ACC112 (cell line): Measurements from ENCODE around the gene SREBF2.
"Not testable (repeated sequence)": the region's sequence is repeated elsewhere in the genome, so short reads cannot be mapped to it uniquely, and the experiment has no call there.

ENCODE experiments used
- H2AFZ ChIP-seq: fragments of 200-600 bp; sonication (generic); one replicate; pipeline ENCODE4 v1.6.0; 2017; ENCODE audit warnings: antibody characterized with exemption, low read length; ENCODE audit not compliant: unreplicated experiment
- H3K27ac ChIP-seq: fragments of 200-600 bp; sonication (generic); 2 replicates; pipeline ENCODE4 v1.5.1; 2014; ENCODE audit warnings: low read depth, mild to moderate bottlenecking, antibody characterized with exemption, low read length, moderate library complexity
- H3K27me3 ChIP-seq: fragments of 200-600 bp; sonication (generic); 2 replicates; pipeline ENCODE4 v1.6.1; 2014; ENCODE audit warnings: mild to moderate bottlenecking, antibody characterized with exemption, low read length, moderate library complexity, mixed read lengths; ENCODE audit not compliant: insufficient read depth
- H3K36me3 ChIP-seq: fragments of 200-600 bp; sonication (generic); 2 replicates; pipeline ENCODE4 v1.6.1; 2016; ENCODE audit warnings: mild to moderate bottlenecking, antibody characterized with exemption, low read length, moderate library complexity, mixed read lengths; ENCODE audit not compliant: insufficient read depth
- H3K4me1 ChIP-seq: fragments of 200-600 bp; sonication (generic); one replicate; pipeline ENCODE4 v1.6.1; 2016; ENCODE audit warnings: low read length, mixed read lengths; ENCODE audit not compliant: insufficient read depth, unreplicated experiment, control insufficient read depth
- H3K4me3 ChIP-seq: fragments of 200-600 bp; sonication (generic); 2 replicates; pipeline ENCODE4 v1.5.1; 2014; ENCODE audit warnings: mild to moderate bottlenecking, low read depth, low read length
- H3K79me2 ChIP-seq: fragments of 200-600 bp; sonication (generic); one replicate; pipeline ENCODE4 v1.6.0; 2016; ENCODE audit warnings: low read length; ENCODE audit not compliant: control insufficient read depth, unreplicated experiment, insufficient read depth

SREBF2 gene

DNA sequence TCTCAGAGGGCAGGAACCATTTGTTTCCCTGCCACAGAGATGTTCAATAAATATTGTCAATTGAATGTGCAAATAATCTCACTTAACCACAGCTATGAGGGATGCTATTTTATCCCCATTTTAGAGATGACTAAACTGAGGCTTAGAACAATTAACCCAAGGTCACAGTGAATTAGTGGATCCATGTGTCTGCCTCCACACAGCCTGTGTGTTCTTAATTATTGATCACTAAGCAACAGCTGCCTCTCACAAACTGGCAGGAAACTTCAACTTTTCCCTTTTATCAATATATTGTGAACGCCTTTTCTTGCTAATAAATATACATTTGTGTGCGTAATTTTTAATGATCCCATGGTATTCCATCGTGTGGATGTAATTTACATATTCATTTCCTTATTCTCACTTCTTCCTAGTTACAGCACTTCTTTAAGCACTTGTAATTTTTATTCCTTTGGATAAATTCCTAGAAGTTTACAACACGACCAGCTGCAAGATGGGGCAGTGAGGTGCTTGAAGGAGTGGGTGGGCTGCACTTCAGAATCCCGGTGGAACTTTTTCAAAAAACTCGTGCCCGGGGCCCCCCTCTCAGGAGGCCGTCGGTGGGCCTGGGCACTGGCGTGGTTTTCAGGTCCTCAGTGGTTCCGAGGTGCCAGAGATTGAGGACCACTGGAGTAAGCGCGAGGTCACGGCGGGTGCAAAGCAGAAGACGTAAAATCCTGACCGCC, 915 bp upstream of the SREBF2 start:
- H3K36me3 ChIP-seq = no peaks in the 10 kb centered on the region
- H3K79me2 ChIP-seq = peaks cover 12% of the 10 kb centered on the region
- peak overlapping the region; percentile 82 for H3K4me3 ChIP-seq
- peak overlapping the region; percentile 72 for H3K27ac ChIP-seq
- H3K4me1 ChIP-seq = no peaks in the 10 kb centered on the region
- peak overlapping the region; percentile 62 for H2AFZ ChIP-seq
- H3K27me3 ChIP-seq = no peaks in the 10 kb centered on the region

- Histone ChIP-seq H3K27ac (peak overlapping the region; percentile 72), H3K27me3 (no peaks in the 10 kb centered on the region), H3K4me3 (peak overlapping the region; percentile 82), H3K4me1 (no peaks in the 10 kb centered on the region), H3K79me2 (peaks cover 16% of the 10 kb centered on the region), H3K36me3 (no peaks in the 10 kb centered on the region), H2AFZ (peak overlapping the region; percentile 32)
Measured at GRCh38 chr22:41833369-41834004, 582 bp downstream of the SREBF2 start.

- Histone ChIP-seq H3K27me3 (no peaks in the 10 kb centered on the region), H3K79me2 (peaks cover 21% of the 10 kb centered on the region), H3K27ac (no peak overlapping the region), H3K36me3 (no peaks in the 10 kb centered on the region), H3K4me1 (no peaks in the 10 kb centered on the region), H3K4me3 (peak overlapping the region; percentile 82), H2AFZ (no peak overlapping the region)
Measured at GRCh38 chr22:41834005-41834944, 1.4 kb downstream of the SREBF2 start.

- not testable (repeated sequence) for H3K4me1 ChIP-seq, H3K27me3 ChIP-seq, H3K36me3 ChIP-seq, H2AFZ ChIP-seq, H3K4me3 ChIP-seq, H3K27ac ChIP-seq
- H3K79me2 ChIP-seq = peaks cover 23% of the 10 kb centered on the region
Measured at GRCh38 chr22:41835462-41835861, 2.6 kb downstream of the SREBF2 start.

DNA sequence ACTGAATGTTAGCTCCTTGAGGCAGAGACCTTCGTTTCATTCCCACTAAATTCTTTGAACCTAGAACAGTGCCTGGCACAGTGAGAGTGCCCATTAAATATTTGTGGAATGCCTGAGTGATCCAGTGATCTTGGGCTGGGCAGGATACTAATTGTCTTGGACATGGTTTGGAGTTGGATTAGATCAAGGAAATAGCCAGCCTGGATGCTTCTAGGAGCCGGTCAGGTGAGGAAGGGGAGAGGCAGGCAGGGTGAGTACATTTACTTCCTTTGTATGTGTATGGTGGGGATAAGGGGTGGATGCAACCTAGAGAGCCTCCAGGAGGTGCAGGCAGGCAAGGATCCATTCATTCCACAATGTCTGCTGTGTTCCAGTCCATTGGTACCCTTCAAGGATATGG, 3.6 kb downstream of the SREBF2 start:
- Histone ChIP-seq H3K27ac (no peak overlapping the region), H3K79me2 (peaks cover 23% of the 10 kb centered on the region), H3K36me3 (no peaks in the 10 kb centered on the region), H3K4me1 (no peaks in the 10 kb centered on the region), H2AFZ (no peak overlapping the region), H3K27me3 (no peaks in the 10 kb centered on the region), H3K4me3 (no peak overlapping the region)

DNA sequence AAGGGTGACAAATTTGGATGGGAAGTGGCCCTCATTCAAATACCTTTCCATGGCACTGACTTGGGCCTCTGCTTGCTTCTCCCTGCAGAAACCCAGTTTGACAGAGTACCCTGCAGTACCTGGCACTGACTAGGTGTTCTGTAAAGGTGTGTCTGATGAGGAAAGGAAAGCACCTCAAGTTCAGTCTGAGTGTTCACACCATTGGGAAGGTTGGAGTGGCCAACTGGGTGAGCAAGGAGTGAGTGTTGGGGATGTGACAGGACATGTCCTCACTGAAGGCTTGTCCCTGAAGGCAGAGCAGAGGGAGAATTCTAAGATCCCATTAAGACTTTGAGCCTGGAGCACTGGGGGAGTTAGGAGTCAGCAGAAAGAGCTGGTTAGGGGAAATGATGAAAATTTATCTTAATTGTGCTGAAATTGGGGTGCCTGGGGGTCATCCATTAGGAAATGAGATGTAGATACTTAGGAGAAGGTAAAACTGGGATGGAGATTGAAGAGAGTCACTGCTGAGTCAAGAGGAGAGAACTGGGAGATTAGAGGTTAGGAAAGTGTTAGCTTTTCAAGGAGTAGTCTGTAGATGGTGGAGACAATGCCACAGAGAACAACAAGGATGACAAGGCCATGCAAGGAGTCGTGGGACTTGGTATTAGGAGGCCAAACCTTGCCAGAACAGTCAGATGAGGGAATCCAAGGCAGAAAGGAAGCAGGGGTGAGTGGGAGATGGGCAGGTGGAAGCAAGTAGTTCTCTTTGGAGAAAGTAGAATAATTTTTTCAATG, 6.1 kb downstream of the SREBF2 start:
- H3K79me2 ChIP-seq = peaks cover 33% of the 10 kb centered on the region
- H3K27ac ChIP-seq = no peak overlapping the region
- no peaks in the 10 kb centered on the region for H3K4me1 ChIP-seq
- H3K36me3 ChIP-seq = no peaks in the 10 kb centered on the region
- no peak overlapping the region for H3K4me3 ChIP-seq
- H2AFZ ChIP-seq = no peak overlapping the region
- no peaks in the 10 kb centered on the region for H3K27me3 ChIP-seq

DNA sequence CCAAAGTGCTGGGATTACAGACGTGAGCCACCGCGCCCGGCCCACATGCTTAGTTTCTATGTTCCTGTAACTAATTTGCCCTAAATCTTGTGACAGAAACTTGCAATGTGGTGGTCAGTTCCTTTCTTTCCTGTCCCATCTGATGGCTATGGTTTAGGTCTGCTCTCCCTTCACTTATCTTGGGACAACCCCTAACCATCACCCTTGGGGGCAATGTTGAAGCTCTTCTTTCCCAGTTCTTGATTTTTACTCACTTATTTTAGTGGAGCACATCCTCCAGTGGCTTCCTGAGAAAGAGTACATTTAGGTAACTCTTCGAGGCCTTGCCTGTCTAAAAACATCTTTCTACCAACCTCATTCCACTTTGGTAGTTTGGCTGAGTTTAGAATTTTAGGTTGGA, 7.3 kb downstream of the SREBF2 start:
- Histone ChIP-seq H2AFZ (no peak overlapping the region), H3K79me2 (peaks cover 33% of the 10 kb centered on the region), H3K4me1 (no peaks in the 10 kb centered on the region), H3K27ac (no peak overlapping the region), H3K36me3 (no peaks in the 10 kb centered on the region), H3K4me3 (no peak overlapping the region), H3K27me3 (no peaks in the 10 kb centered on the region)

- H3K27ac ChIP-seq = no peak overlapping the region
- no peaks in the 10 kb centered on the region for H3K27me3 ChIP-seq
- H3K4me3 ChIP-seq = no peak overlapping the region
- no peak overlapping the region for H2AFZ ChIP-seq
- no peaks in the 10 kb centered on the region for H3K4me1 ChIP-seq
- peaks cover 37% of the 10 kb centered on the region for H3K79me2 ChIP-seq
- H3K36me3 ChIP-seq = no peaks in the 10 kb centered on the region
Measured at GRCh38 chr22:41841085-41841712, 8.3 kb downstream of the SREBF2 start.

- H3K79me2 ChIP-seq = peaks cover 40% of the 10 kb centered on the region
- H3K27me3 ChIP-seq = no peaks in the 10 kb centered on the region
- no peak overlapping the region for H3K4me3 ChIP-seq
- H3K36me3 ChIP-seq = no peaks in the 10 kb centered on the region
- H3K27ac ChIP-seq = no peak overlapping the region
- no peak overlapping the region for H2AFZ ChIP-seq
- no peaks in the 10 kb centered on the region for H3K4me1 ChIP-seq
Measured at GRCh38 chr22:41842996-41843970, 10.4 kb downstream of the SREBF2 start.
